Osteocyte (in vitro differentiated cells): ENCODE results near the gene KCNJ5. TPM values are rescaled to one million over a fixed set of nuclear protein-coding genes. Genes with fewer than 3 reads are reported as not detected.

Source experiments
- DNase-seq: peaks from one replicate; pipeline ENCODE4 v3.0.0; 2021; ENCODE audit warnings: mixed read lengths; ENCODE audit not compliant: unreplicated experiment; ENCODE audit errors: extremely low spot score
- H3K27ac Mint-ChIP-seq: one replicate; pipeline ENCODE4 v1.8.0; 2021; ENCODE audit warnings: mild to moderate bottlenecking, mixed read lengths; ENCODE audit not compliant: unreplicated experiment
- H3K27me3 Mint-ChIP-seq: one replicate; pipeline ENCODE4 v1.8.0; 2021; ENCODE audit warnings: mixed read lengths; ENCODE audit not compliant: unreplicated experiment
- H3K36me3 Mint-ChIP-seq: one replicate; pipeline ENCODE4 v1.8.0; 2021; ENCODE audit warnings: mixed read lengths; ENCODE audit not compliant: unreplicated experiment
- H3K4me1 Mint-ChIP-seq: one replicate; pipeline ENCODE4 v1.8.0; 2021; ENCODE audit warnings: mixed read lengths; ENCODE audit not compliant: unreplicated experiment
- H3K4me3 Mint-ChIP-seq: one replicate; pipeline ENCODE4 v1.8.0; 2021; ENCODE audit warnings: mild to moderate bottlenecking, moderate library complexity, mixed read lengths; ENCODE audit not compliant: unreplicated experiment
- H3K9me3 Mint-ChIP-seq: one replicate; pipeline ENCODE4 v1.8.0; 2021; ENCODE audit warnings: mixed read lengths; ENCODE audit not compliant: unreplicated experiment
- CTCF ChIP-seq: fragments of 200-600 bp; sonication (generic); IDR thresholded peaks from 2 replicates; pipeline ENCODE4 v1.5.0; 2021; ENCODE audit warnings: antibody characterized with exemption, mild to moderate bottlenecking, moderate library complexity
- total RNA-seq: library from RNA; stranded (reverse); gene quantifications from 2 replicates; pipeline ENCODE4 v1.2.1, GENCODE V29; 2021

Gene KCNJ5
- total RNA-seq, 1 donor from 2014 or later, result not detected

- no peak for DNase-seq
- H3K4me3 Mint-ChIP-seq, result no peak overlapping the region
- no peak overlapping the region for H3K27ac Mint-ChIP-seq
- no peaks in the 10 kb centered on the region for H3K9me3 Mint-ChIP-seq
- H3K4me1 Mint-ChIP-seq, result peaks cover 4% of the 10 kb centered on the region
- TF ChIP-seq CTCF, result no peak
- H3K36me3 Mint-ChIP-seq, result no peaks in the 10 kb centered on the region
- peaks cover 31% of the 10 kb centered on the region for H3K27me3 Mint-ChIP-seq
Measured at GRCh38 chr11:128913806-128914205, 22.6 kb downstream of the KCNJ5 start.

- H3K9me3 Mint-ChIP-seq, result no peaks in the 10 kb centered on the region
- TF ChIP-seq CTCF, result no peak
- no peak overlapping the region for H3K4me3 Mint-ChIP-seq
- H3K27me3 Mint-ChIP-seq, result peaks cover 35% of the 10 kb centered on the region
- H3K27ac Mint-ChIP-seq, result no peak overlapping the region
- no peak for DNase-seq
- H3K4me1 Mint-ChIP-seq, result peaks cover 4% of the 10 kb centered on the region
- no peaks in the 10 kb centered on the region for H3K36me3 Mint-ChIP-seq
Measured at GRCh38 chr11:128914216-128915148, 23.3 kb downstream of the KCNJ5 start.

DNA sequence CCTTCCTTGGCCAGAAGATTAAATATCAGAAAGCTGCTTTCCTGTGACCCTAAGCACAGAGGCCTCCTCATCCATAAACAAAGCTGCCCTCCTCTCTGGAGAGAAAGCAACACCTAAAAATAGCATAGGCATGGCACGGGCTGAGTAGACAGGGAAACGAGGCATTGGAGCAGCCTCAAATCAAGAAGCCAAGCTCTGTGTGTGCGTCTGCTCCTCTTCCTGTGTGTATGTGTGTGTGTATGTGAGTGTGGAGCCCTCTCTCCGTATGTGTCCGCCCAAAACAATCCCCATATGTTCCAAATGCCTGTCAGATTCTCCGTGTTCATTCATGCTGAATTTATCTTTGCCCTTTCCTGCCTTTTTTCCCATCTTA, 24.0 kb downstream of the KCNJ5 start:
- Mint-ChIP-seq H3K4me3 (no peak overlapping the region), H3K36me3 (no peaks in the 10 kb centered on the region), H3K27ac (no peak overlapping the region), H3K27me3 (peaks cover 40% of the 10 kb centered on the region), H3K4me1 (peaks cover 4% of the 10 kb centered on the region), H3K9me3 (no peaks in the 10 kb centered on the region)
- no peak for DNase-seq
- TF ChIP-seq CTCF, result no peak

DNA sequence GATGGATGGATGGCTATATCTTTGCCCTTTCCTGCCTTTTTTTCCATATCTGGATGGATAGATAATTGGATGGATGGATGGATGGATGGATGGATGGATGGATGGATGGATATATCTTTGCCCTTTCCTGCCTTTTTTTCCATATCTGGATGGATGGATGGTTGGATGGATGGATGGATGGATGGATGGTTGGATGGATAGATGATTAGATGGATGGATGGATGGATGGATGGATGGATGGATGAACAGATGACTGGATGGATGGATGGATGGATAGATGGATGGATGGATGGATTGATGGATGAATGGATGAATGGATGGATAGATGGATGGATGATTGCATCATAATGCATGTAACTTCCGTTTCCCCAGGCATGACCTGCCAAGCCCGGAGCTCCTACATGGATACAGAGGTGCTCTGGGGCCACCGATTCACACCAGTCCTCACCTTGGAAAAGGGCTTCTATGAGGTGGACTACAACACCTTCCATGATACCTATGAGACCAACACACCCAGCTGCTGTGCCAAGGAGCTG, 24.9 kb downstream of the KCNJ5 start:
- Mint-ChIP-seq H3K4me3 (no peak overlapping the region), H3K36me3 (no peaks in the 10 kb centered on the region), H3K9me3 (no peaks in the 10 kb centered on the region), H3K4me1 (no peaks in the 10 kb centered on the region), H3K27ac (no peak overlapping the region), H3K27me3 (peaks cover 49% of the 10 kb centered on the region)
- no peak for TF ChIP-seq CTCF
- DNase-seq, result no peak

- Mint-ChIP-seq H3K36me3 (no peaks in the 10 kb centered on the region), H3K27ac (no peak overlapping the region), H3K27me3 (peaks cover 50% of the 10 kb centered on the region), H3K4me3 (no peak overlapping the region), H3K9me3 (no peaks in the 10 kb centered on the region), H3K4me1 (no peaks in the 10 kb centered on the region)
- no peak for DNase-seq
- TF ChIP-seq CTCF, result no peak
Measured at GRCh38 chr11:128916681-128917080, 25.5 kb downstream of the KCNJ5 start.
